BLaER1 treated with 17β-estradiol and CSF1 and Interleukin-3, amounts not matched to agents 10 nM and 100 nM (cell line): Measurements from ENCODE around the gene CALHM4.

ENCODE experiments used
- H3K27ac ChIP-seq, 11 experiments: shearing (Covaris generic); formaldehyde crosslinking; 2 replicates each; pipeline ENCODE4 v1.8.1; 2022
- H3K27me3 ChIP-seq, 11 experiments: shearing (Covaris generic); formaldehyde crosslinking; 2 replicates each; pipeline ENCODE4 v1.8.1; 2022
- H3K36me3 ChIP-seq, 11 experiments: shearing (Covaris generic); formaldehyde crosslinking; 2 replicates each; pipeline ENCODE4 v1.8.1; 2022
- H3K4me1 ChIP-seq, 10 experiments: shearing (Covaris generic); formaldehyde crosslinking; 2 replicates each; pipeline ENCODE4 v1.8.1; 2022
- H3K4me2 ChIP-seq, 11 experiments: shearing (Covaris generic); formaldehyde crosslinking; 2 replicates each; pipeline ENCODE4 v1.8.1; 2022
- H3K4me3 ChIP-seq, 10 experiments: shearing (Covaris generic); formaldehyde crosslinking; 2 replicates each; pipeline ENCODE4 v1.8.1; 2022
- H3K9ac ChIP-seq, 11 experiments: shearing (Covaris generic); formaldehyde crosslinking; 2 replicates each; pipeline ENCODE4 v1.8.1; 2022
- H3K9me3 ChIP-seq, 11 experiments: shearing (Covaris generic); formaldehyde crosslinking; replicated peaks in 1 of 11; 2 replicates each; pipeline ENCODE4 v1.8.1; 2022
- H4K20me1 ChIP-seq, 11 experiments: shearing (Covaris generic); formaldehyde crosslinking; 2 replicates each; pipeline ENCODE4 v1.8.1; 2022
- Cebpa-rat ChIP-seq, 11 experiments: shearing (Covaris generic); IDR thresholded peaks; 2 replicates each; pipeline ENCODE4 v1.8.1; 2022

CALHM4 gene

GRCh38 chr6:116518621-116519368, 34.8 kb upstream of the CALHM4 start:
- no peak overlapping the region for H3K27ac ChIP-seq
- H3K9ac ChIP-seq, result no peak overlapping the region
- no peak overlapping the region for H3K4me2 ChIP-seq
- peaks cover 0 to 3% (median 0%) of the 10 kb centered on the region in 10 experiments; a peak in 1 of 20 replicates for H3K4me1 ChIP-seq
- H4K20me1 ChIP-seq, result no peaks in the 10 kb centered on the region
- no peak for TF ChIP-seq Cebpa-rat (IDR thresholded peaks at IDR 0.05)
- H3K36me3 ChIP-seq, result no peaks in the 10 kb centered on the region
- no peaks in the 10 kb centered on the region for H3K27me3 ChIP-seq
- H3K4me3 ChIP-seq, result no peak overlapping the region
- H3K9me3 ChIP-seq, result no peaks in the 10 kb centered on the region

- H3K36me3 ChIP-seq, result no peaks in the 10 kb centered on the region
- H4K20me1 ChIP-seq, result no peaks in the 10 kb centered on the region
- H3K4me2 ChIP-seq, result no peak overlapping the region
- no peaks in the 10 kb centered on the region for H3K9me3 ChIP-seq
- H3K27ac ChIP-seq, result no peak overlapping the region
- H3K9ac ChIP-seq, result no peak overlapping the region
- no peak for TF ChIP-seq Cebpa-rat (IDR thresholded peaks at IDR 0.05)
- H3K4me1 ChIP-seq, result peaks cover 0 to 11% (median 6%) of the 10 kb centered on the region in 10 experiments; a peak in 4 of 20 replicates
- H3K4me3 ChIP-seq, result no peak overlapping the region
- no peaks in the 10 kb centered on the region for H3K27me3 ChIP-seq
These were observed 30.7 kb upstream of the CALHM4 start for GRCh38 chr6:116522896-116523295.

- no peak overlapping the region for H3K27ac ChIP-seq
These were observed 29.3 kb upstream of the CALHM4 start for GRCh38 chr6:116524236-116524635.

GRCh38 chr6:116528133-116528532, 25.4 kb upstream of the CALHM4 start:
- Histone ChIP-seq H3K36me3 (no peaks in the 10 kb centered on the region), H3K27ac (no peak overlapping the region), H3K27me3 (no peaks in the 10 kb centered on the region), H3K4me1 (peaks cover 0 to 49% (median 7%) of the 10 kb centered on the region in 10 experiments; a peak in 9 of 20 replicates), H3K4me2 (no peak overlapping the region), H3K4me3 (no peak overlapping the region), H3K9me3 (no peaks in the 10 kb centered on the region), H4K20me1 (no peaks in the 10 kb centered on the region), H3K9ac (no peak overlapping the region)
- no peak for TF ChIP-seq Cebpa-rat (IDR thresholded peaks at IDR 0.05)

More at GRCh38 chr6:116524236-116524635, 29.3 kb upstream of the CALHM4 start:
- no peaks in the 10 kb centered on the region for H3K9me3 ChIP-seq
- no peaks in the 10 kb centered on the region for H3K27me3 ChIP-seq
- peaks cover 0 to 15% (median 6%) of the 10 kb centered on the region in 10 experiments; a peak in 7 of 20 replicates for H3K4me1 ChIP-seq
- H4K20me1 ChIP-seq, result no peaks in the 10 kb centered on the region
- TF ChIP-seq Cebpa-rat (IDR thresholded peaks at IDR 0.05), result no peak
- no peak overlapping the region for H3K9ac ChIP-seq
- H3K4me3 ChIP-seq, result no peak overlapping the region
- no peak overlapping the region for H3K4me2 ChIP-seq
- no peaks in the 10 kb centered on the region for H3K36me3 ChIP-seq

- H3K36me3 ChIP-seq, result no peaks in the 10 kb centered on the region
- H3K27ac ChIP-seq, result no peak overlapping the region; a peak in 1 of 22 replicates
- no peak overlapping the region for H3K9ac ChIP-seq
- no peaks in the 10 kb centered on the region for H3K9me3 ChIP-seq
- 0 out of 22 replicates have a peak overlapping the region, but pooled peaks of 1 of the 11 experiments have one; percentile 77 for H3K4me2 ChIP-seq
- no peak for TF ChIP-seq Cebpa-rat (IDR thresholded peaks at IDR 0.05)
- no peak overlapping the region for H3K4me3 ChIP-seq
- H4K20me1 ChIP-seq, result no peaks in the 10 kb centered on the region
- no peaks in the 10 kb centered on the region for H3K27me3 ChIP-seq
- peaks cover 0 to 52% (median 7%) of the 10 kb centered on the region in 10 experiments; a peak in 9 of 20 replicates for H3K4me1 ChIP-seq
These were observed 24.8 kb upstream of the CALHM4 start for GRCh38 chr6:116528780-116529179.

GRCh38 chr6:116529466-116530290, 23.9 kb upstream of the CALHM4 start:
- H3K4me3 ChIP-seq, result no peak overlapping the region
- no peaks in the 10 kb centered on the region for H3K36me3 ChIP-seq
- no peaks in the 10 kb centered on the region for H3K27me3 ChIP-seq
- H3K9me3 ChIP-seq, result no peaks in the 10 kb centered on the region
- H3K9ac ChIP-seq, result 0 out of 22 replicates have a peak overlapping the region, but pooled peaks of 1 of the 11 experiments have one; percentile 13
- no peak for TF ChIP-seq Cebpa-rat (IDR thresholded peaks at IDR 0.05)
- no peaks in the 10 kb centered on the region for H4K20me1 ChIP-seq
- H3K4me2 ChIP-seq, result peak overlapping the region in 4 of 11 experiments; percentile 3 to 77 (median 65); a peak in 6 of 22 replicates
- peak overlapping the region in 4 of 11 experiments; percentile 2 to 36 (median 7); a peak in 2 of 22 replicates for H3K27ac ChIP-seq
- peaks cover 0 to 52% (median 7%) of the 10 kb centered on the region in 10 experiments; a peak in 9 of 20 replicates for H3K4me1 ChIP-seq

- Histone ChIP-seq H3K27ac (peak overlapping the region in 4 of 11 experiments; percentile 2 to 36 (median 7); a peak in 2 of 22 replicates), H3K4me3 (no peak overlapping the region), H3K9ac (0 out of 22 replicates have a peak overlapping the region, but pooled peaks of 1 of the 11 experiments have one; percentile 13), H3K4me2 (peak overlapping the region in 4 of 11 experiments; percentile 3 to 77 (median 65); a peak in 6 of 22 replicates), H3K4me1 (peaks cover 0 to 47% (median 7%) of the 10 kb centered on the region in 10 experiments; a peak in 9 of 20 replicates), H4K20me1 (no peaks in the 10 kb centered on the region), H3K36me3 (no peaks in the 10 kb centered on the region), H3K9me3 (no peaks in the 10 kb centered on the region), H3K27me3 (no peaks in the 10 kb centered on the region)
- TF ChIP-seq Cebpa-rat (IDR thresholded peaks at IDR 0.05), result no peak
These were observed 23.1 kb upstream of the CALHM4 start for GRCh38 chr6:116530436-116530835.

- peak overlapping the region in 3 of 11 experiments; percentile 24 to 61 (median 33); a peak in 5 of 22 replicates for H3K4me2 ChIP-seq
These were observed 21.6 kb upstream of the CALHM4 start for GRCh38 chr6:116531675-116532570.

More at GRCh38 chr6:116531675-116532570, 21.6 kb upstream of the CALHM4 start:
- Histone ChIP-seq H3K9ac (no peak overlapping the region), H3K4me3 (no peak overlapping the region), H3K9me3 (no peaks in the 10 kb centered on the region), H3K27ac (no peak overlapping the region), H3K4me1 (peaks cover 0 to 42% (median 0%) of the 10 kb centered on the region in 10 experiments; a peak in 7 of 20 replicates), H4K20me1 (no peaks in the 10 kb centered on the region), H3K36me3 (no peaks in the 10 kb centered on the region), H3K27me3 (no peaks in the 10 kb centered on the region)
- TF ChIP-seq Cebpa-rat (IDR thresholded peaks at IDR 0.05), result no peak
